Measurements from ENCODE around the gene FIBCD1.

Gene FIBCD1

DNA sequence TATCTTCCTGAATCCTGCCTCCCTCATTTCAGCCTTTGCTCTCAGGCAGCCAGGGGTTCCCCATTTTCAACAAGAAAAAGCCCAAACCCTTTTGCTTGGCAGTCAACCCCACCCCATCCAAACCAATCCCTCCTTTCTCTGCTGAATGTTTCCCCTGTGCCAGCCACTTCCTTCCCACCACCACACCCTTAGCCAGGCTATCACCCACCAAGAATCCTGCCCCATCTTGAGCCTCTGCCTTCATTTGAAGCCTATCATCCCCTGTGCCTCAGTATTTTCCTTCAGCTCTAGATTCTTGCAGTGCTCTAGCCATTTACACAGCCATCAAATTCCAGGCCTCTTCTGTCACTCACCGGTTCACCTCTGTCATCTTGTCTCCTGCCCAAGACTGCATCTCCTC is 15.3 kb upstream of the FIBCD1 start:
- DNase-seq, result no peak

DNA sequence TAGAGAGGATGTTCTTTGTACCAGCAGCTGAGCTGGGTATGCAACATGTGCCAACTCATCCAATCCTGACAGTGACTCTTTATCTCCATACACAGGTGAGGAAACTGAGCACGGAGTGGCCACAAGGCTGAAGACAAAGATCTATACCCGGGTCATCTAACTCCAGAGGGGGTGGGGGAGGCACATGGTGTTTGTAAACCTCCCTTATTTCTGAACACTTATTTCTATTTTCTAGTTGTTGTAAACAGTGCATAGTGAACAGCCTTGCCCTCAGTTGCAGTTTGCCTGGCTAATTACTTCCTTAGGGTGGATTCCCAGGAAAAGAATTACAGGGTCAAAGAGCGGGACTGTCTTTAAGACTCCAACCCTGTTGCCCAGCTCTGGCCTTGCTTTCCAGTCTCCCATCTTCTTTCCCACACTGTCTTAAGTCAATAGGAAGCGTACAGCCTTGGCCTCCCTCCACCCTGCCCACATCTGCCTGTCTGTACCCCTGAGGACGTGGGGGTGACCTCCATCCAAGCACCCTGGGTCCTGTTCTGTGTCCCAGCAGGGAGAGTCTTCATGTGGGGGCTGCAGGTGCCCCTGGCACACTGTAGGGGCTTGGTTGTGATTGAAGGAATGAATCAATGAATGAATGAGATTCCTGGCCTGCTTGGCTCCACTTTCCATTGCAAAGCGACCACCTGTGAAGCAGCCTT is 13.2 kb upstream of the FIBCD1 start:
- no peak for DNase-seq

DNA sequence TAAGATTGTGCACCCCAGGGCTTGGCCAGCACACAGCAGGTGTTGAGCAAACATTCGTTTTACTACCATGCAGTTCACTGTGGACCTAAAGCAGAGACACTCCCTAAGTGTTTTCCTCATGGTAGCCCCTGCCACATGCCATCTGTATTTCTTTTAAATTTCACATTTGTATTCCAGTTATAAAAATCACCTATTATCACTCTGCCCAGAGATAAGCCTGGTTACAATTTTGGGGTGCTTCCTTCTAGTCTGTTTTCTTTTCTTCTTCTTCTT is 10.9 kb upstream of the FIBCD1 start:
- no peak for DNase-seq

DNA sequence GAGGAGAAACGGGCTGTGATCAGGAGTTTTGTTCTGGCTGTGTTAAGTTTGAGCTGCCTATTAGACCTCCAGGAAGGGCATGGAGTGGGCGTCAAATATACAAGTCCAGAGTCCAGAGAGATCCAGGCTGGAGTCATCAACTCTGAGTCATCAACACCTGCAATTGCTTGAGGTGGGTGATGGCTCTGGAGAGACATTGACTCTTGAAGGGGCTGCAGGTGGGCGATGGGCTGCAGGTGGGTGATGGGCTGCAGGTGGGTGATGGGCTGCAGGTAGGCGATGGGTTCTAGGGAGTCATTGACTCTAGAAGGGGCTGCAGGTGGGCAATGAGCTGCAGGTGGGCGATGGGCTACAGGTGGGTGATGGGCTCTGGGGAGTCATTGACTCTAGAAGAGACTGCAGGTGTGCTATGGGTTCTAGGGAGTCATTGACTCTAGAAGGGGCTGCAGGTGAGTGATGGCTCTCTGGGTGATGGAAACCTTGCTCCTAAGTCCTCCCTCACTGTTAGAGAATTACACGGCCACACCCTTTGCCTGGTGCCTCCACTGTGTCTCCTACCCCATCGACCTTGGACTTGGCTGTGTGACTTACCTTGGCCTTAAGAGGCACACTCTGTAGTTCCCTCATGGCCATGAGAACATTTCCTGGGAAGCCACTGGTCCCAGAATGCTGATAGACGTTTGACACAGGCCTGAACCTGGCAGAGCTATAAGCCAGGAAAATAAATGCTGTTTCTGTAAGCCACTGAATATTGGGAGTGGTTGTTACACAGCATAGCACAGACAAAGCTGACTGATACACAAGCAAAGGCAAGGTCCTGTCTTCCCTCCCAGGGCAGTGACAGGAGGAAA is 10.4 kb upstream of the FIBCD1 start:
- DNase-seq, result no peak

DNA sequence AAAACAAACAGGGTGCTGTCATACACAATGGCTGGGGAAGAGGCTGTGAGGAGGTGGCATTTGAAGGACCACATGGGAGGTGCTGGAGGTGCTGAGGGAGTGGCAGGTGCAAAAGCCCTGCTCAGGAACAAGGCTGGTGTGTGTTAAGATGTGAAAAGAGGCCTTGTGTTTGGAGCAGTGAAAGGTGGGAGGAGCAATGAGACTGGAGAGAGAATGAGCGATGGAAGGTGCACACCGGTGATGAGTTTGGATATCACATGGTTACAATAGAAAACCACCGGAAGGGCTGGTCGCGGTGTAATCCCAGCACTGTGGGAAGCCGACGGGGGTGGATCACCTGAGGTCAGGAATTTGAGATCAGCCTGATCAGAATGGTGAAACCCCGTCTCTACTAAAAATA is 9.2 kb upstream of the FIBCD1 start:
- DNase-seq, result peak; percentile 33 to 58

DNA sequence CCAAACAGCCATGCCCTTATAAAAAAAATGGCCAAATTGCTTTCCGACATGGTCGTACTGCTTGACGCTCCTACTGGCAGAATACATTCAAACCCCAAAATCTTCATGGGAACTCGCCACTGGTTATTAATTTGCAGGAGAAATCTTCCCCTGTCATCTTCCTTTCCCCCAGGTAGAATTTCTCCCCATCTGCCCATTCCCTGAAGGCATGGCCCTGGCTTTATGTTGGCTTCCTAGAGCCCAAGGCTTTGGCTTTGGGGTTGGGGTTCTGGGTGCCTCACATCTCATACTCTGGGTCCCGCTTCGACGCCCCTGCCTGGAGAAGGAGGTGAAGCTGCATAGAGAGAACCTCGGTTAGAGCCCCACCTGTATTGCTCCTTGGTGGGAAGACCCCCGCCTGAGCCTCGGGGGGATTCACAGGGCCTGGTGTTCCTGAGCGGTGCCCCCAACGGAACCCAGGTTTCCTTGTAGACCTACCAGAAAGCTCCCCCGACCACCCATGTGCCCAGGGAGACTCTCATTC is 8.6 kb upstream of the FIBCD1 start:
- no peak for DNase-seq

DNA sequence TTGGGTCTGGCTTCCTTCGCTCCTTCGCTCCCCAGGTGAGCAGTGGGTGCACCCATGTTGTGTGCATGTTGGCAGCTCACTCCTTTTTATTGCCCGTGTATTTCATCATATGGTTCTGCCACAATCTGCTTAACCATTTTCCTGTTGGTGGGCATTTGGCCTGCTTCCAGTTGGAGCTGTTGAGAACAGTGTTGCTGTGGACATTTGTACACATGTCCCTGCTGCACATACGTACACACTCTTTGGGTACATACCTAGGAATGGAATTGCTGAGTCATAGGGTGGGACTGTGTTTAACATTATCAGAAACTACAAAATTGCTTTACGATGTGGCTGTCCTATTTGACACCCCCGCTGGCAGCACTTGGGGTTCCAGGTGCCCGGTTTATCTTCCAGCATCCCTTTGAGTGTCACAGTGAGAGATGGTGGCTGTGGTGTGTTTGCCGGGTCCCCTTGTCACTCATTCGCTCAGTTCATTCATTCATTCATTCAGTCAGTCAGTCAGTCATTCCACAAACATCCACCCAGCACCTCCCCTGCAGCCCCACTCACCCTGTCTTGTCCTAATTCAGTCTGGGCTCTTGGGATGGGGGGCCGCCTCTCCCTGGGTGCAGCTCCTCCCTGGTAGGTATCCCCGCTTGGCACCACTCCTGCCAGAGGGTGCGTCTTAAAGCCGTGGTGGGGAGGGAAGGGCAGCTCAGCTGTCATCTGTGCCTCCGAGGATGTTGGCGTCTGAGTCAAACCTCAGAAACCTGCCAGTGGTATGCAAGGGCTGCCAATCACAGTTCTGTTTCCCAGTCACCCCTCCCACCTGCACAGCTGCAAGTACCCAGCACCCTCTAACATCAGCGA is 7.9 kb upstream of the FIBCD1 start:
- DNase-seq, result peak in 1 of 2 experiments; percentile 38

DNA sequence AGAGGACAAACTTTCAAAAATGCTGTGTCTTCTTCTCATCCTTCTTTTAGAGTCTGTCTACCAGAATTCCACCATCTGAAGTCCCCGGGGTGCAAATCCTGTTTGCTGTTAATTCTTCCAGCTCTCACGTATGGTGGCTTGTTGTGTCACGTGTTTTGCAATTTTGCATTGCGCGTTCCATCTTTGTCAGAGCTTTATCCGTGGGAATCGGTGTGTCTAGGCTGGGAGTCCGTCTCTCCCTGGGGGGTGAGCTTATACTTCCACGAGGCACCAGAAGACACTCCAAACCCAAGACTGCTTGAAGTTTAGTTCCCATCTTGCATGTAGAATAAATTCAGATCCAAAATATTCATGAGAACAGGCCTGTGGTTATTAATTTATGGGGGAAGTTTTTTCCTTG is 6.1 kb upstream of the FIBCD1 start:
- no peak for DNase-seq

DNA sequence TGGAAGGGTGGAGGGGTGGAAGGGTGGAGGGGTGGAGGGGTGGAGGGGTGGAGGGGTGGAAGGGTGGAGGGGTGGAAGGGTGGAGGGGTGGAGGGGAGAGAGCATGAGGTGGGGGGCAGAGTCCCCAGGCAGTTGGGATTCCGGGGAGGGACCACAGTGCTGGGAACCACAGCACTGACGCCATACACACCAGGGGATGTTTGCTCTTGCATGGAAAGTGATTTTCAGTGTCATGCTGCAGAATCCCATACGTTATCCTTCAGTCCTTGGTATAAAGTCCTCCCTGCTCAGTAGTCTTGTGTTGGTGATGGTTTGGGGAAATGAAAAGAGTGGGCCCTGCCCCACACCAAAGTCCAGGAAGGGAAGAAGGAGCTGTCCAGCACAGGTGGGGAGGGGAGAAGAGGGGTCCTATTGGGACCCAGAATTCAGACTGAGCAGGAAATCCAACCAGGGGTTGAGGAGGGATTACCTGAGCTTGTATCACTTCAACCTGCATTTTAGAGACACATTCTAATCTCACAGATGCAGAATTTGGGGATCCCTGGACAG is 5.5 kb upstream of the FIBCD1 start:
- peak in 1 of 2 experiments; percentile 29 for DNase-seq

DNA sequence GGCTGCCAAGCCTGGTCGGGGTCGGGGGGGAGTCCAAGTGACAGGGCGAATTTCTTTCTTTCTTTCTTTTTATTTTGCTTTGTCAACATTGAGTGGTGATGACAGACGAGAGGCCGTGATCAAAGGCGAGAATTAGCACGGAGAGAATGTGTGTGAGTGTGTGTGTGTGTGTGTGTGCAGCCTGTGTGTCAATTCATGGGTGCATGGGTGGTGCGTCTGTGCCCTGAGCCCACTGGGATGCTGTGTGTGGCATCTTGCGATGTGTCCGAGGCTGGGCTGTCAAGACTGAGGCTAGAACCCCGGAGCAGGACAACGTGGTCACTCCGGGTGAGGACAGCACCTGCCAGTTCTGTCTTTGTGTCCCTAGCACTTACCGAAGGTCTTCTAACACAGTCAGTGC is 4.7 kb upstream of the FIBCD1 start:
- DNase-seq, result no peak

DNA sequence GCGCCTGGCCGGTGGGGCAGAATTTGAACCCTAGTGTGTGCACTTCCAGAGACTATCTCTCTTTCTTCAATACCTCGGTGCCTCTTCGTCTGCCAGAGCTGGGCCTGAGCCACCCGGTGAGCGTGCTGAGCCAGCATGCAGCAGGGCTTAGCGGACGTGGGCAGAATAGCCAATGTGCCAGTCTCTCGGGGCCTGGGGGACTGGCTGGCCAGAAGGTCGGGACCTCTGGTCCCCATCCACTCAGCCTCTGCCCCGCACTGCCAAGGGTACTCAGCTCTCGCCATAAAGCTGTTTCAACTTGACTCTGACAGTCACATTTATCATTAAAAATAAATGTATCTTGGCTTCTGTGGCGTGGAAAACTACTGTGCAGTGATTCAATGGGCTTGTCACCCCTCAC is 4.2 kb upstream of the FIBCD1 start:
- DNase-seq, result no peak

DNA sequence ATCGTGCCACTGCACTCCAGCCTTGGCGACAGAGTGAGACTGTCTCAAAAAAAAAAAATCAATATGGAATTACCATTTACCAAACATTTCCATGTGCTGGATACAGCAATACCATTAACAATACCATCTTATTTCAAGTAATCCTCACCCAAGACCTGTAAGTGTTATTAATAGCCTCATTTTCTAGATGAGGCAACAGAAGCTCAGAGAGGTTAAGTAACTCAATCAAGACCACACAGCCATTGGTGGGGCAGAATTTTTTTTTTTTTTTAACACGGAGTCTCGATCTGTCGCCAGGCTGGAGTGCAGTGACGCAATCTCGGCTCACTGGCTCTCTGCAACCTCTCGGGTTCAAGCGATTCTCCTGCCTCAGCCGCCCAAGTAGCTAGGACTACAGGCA is 3.6 kb upstream of the FIBCD1 start:
- DNase-seq, result no peak

DNA sequence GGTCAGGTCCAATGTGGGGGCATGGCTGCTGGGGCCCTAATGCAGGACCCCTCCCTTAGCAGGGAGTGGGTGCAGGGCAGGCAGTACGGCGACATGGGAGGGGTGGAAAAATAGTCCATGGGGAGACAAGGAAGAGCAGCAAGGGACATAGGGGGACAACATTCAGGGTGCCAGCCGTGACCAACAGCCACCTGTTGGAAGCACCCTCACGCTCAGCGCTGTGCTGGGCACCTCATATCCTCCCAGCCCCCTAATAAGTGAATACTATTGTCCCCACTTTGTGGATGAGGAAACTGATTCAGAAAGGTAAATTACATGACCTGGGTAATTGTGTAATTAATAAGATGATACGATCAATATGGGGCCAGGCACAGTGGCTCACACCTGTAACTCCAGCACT is 3.0 kb upstream of the FIBCD1 start:
- no peak for DNase-seq

DNA sequence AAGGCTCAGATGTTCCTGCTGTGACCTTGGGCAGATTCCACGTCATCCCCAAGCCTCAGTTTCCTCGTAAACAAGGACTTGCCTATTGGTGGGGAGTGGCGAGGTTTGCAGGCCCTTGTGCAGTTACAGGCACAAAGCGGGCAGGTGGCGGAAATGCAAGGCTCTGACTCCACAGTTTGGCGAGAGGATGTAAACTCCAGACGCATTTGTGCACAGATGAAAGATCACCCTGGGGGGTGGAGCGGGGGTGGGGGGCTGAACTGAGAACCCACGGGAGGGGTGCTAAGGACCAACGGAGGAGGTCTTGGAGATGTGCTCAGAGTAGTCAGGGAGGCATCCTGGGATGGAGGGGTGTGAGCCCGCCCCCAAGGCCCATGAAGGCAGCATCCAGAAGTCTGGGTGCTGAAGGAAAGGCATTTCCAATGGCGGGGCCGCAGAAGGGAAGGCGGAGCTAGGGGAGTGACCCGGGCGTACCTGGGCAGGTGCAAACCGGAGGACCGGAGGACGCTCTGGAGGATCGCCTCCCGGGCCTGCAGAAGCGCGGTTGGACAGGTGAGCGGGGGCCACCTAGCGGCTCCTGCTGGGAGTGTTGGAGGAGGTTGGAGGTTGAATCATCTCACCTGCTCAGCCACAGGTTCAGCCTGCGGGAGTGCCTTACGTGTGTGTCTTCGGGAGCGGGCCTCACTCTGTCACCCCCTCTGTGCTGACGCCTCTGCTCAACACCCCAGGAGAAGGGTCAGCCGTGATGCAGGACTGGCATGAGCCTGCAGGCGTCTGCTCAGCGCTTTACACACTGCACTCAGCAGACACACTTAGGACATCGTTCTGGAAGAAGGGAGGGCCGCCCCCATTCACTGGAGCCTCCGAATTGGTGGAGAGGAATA is 1.9 kb upstream of the FIBCD1 start:
- peak; percentile 85 to 86 for DNase-seq

DNA sequence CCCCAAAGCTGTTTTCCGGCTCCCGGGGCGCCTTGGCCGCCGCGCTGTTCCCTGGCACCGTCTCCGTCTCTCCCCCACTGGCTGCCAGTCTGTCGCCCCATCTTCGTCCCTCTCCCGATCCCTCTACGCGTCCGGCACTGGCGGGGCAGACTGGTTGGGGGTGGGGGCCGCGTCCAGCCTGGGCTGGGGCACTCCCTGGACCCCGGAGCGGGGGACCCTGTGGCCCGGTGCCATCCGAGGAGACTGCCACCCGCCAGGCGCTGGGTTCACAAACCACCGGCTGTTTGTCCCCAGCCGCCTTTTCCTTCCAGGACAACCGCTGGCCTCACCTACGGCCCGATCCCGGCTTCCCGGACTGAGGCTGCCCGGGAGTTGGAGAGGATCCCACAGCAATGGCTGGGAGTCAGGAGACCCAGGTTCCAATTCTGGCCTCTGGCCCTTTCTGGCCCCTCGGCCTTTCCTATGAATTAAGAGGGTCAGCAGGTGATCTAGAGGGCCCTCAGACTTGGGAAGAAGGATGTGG is 1.0 kb upstream of the FIBCD1 start:
- no peak for DNase-seq

DNA sequence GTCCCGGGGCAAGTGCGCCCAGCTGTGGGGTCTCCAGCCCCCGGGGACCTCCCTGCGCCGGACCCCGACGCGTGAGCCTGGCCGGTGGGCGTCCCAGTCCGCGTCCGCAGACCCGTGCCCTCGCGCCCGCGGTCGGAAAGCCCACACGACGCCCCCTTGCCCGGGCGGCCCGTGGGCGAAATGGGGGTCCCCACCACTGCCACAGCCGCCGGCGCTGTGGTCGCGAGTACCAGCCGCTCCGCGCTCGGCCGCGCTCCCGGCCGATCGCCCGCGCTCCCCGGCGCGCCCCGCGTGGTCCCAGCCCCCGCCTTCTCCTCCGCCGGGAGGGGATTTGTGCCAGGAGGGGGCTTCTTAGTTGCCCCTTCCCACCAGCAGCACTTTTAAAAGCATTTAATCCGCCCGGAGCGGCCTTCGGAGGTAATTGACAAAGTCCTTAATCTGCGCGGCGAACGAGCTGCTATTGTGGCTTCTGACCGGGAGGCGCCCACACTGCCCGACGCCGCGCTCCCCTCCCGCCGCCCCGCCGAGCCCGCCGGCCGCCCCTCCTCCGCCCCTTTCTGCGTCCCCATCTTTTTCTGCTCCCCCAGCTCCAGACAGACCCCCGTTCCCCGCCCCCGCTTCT is 469 bp upstream of the FIBCD1 start:
- peak in 1 of 2 experiments; percentile 14 for DNase-seq

DNA sequence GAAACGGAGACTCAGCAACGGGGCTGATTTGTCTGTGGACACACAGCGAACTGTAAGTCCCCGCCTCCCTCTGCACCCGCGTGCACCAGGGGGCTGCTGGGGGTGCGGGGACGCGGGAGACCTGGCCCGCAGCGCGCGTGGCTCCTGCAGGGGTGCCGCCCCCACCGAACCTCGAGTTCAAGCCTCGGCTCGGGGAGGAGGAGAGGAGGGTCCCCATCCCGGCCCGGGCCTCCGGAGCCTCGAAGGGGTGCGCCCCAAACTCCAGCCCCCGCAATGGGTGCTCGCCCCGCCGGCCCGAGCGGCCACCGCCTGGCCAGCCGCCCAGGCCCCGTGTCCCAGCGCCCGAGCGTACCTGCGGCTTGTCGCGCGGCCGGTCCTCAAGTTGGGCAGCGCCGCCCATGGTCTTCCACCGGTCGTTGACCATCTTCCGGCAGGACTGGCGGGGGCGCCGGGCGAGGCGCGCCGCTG is 829 bp downstream of the FIBCD1 start:
- no peak for DNase-seq

DNA sequence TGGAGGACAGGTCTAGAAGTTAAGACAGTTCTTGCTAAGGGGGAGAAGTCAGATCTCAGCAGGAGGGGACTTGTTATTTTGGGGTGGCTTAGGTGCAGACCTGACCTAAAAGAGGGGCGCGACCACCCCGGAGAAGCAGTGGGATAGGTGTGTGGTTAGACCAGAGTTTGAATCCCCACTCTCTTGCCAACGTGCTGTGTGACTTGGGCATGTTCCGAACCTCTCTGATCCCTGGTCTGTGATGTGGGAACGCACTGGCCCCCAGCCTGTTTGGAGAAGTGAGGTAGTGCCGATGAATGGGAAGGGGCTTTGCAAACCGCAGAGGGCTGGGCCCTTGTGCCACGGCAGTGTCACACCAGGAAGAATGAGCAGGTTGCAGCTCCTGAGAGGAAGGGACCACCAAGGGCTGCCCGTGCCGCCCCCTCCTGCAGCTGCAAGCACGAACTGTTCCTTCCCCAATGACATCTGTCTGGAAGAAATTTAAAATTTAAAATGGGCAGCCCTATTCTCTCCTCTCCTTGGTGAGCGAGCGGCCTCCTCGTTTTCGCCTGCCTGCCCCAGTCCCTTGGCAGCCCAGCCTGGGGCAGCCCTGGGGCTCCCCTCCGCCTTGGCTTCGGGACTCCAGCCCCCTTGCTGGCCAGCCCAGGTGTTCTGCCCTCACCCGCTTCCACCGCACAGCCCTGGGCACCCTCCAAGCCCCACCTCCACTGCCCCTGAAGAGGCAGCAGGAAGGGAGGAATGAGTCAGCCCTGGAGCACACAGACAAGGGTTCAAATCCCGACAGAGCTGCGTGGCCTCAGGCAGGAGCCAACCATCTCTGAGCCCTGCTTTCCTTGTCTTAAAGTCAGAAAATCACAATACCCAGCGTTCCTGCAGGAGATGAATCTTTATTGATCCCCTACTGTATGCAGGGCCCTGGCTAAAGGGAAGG is 1.6 kb downstream of the FIBCD1 start:
- DNase-seq, result no peak

DNA sequence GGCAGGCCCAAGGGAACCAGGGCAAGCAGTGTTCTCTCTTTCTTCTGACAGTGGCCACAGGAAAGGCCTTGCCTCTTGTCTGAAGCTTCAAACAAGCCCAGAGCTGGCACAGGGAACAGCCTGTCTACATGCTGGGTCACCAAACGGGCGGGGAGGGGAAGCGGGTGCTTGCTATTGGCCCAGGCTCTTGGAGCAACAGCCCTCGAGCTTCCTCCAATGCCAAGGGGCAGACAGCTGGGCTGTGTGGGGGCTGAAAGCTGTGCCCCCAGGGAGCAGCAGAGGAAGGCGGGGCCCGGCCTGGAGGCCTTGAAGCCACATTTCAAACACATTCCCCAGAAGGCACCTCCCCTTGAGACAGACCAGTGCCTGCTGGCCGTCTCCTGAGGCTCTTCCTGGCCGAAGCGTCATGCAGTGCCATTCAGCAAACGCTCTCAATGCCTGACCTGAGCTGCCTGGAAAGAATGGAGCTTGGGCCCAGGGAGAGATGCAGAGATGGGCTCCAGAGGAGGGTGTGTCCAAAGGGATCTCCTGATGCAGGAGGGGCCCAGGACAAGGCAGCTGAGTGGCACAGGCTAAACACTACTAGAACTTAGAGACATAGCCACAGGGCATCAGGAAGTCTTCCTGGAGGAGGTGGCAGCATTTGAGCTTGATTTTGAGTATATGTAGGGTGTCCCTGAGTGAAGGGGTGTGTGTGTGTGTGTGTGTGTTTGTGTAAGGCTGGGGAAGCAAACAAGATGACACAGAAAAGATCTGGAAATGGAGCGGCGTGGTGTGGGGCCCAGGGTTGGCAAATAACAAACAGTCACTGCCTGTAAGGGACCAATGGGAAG is 2.5 kb downstream of the FIBCD1 start:
- DNase-seq, result no peak

Measured in NCI-H2081 (cell line).